Type B pancreatic cell (in vitro differentiated cells): ENCODE results near the gene HTR2A. TPM values are rescaled to one million over a fixed set of nuclear protein-coding genes. Genes with fewer than 3 reads are reported as not detected.

Experiments used
- DNase-seq: peaks from one replicate; pipeline ENCODE4 v3.0.0; 2021; ENCODE audit warnings: mixed read lengths; ENCODE audit not compliant: unreplicated experiment; ENCODE audit errors: extremely low spot score
- H3K27ac Mint-ChIP-seq: 2 replicates; pipeline ENCODE4 v1.8.0; 2021; ENCODE audit warnings: mild to moderate bottlenecking, mixed read lengths
- H3K27me3 Mint-ChIP-seq: 2 replicates; pipeline ENCODE4 v1.8.0; 2021; ENCODE audit warnings: mixed read lengths
- H3K36me3 Mint-ChIP-seq: 2 replicates; pipeline ENCODE4 v1.8.0; 2021; ENCODE audit warnings: mixed read lengths
- H3K4me1 Mint-ChIP-seq: one replicate; pipeline ENCODE4 v1.8.0; 2021; ENCODE audit warnings: mixed read lengths; ENCODE audit not compliant: unreplicated experiment
- H3K4me3 Mint-ChIP-seq: 2 replicates; pipeline ENCODE4 v1.8.0; 2021; ENCODE audit warnings: mild to moderate bottlenecking, mixed read lengths
- H3K9me3 Mint-ChIP-seq: 2 replicates; pipeline ENCODE4 v1.8.0; 2021; ENCODE audit warnings: mixed read lengths
- total RNA-seq: library from RNA; stranded (reverse); gene quantifications from 2 replicates; pipeline ENCODE4 v1.2.1, GENCODE V29; 2021; ENCODE audit warnings: low replicate concordance
- TF ChIP-seq, protein P1 (sequence below): fragments of 200-600 bp; sonication (generic); conservative IDR thresholded peaks from 2 replicates; pipeline ENCODE4 v1.5.0; 2021; ENCODE audit warnings: antibody characterized with exemption, mild to moderate bottlenecking

Gene HTR2A
- total RNA-seq, 1 donor from 2014 or later: 2.3 TPM

DNA sequence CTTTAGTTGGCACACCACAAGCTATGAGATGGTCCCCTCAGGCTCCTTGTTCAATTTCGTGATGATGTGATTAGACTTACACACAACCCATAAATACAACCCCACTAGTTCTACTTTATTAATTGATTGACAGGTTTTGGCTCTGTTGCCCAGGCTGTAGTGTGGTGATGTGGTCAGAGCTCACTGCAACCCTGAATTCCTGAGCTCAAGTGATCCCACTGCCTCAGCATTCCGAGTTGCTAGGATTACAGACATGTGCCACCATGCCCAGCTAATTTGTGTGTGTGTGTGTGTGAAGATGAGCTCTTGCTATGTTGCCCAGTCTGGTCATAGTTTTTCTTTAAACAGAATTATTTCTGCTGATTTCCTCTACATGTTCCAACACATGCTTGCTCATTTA lies 17.5 kb upstream of the HTR2A start:
- H3K27me3 Mint-ChIP-seq: no peaks in the 10 kb centered on the region
- H3K36me3 Mint-ChIP-seq: no peaks in the 10 kb centered on the region
- TF ChIP-seq, protein P1, sequence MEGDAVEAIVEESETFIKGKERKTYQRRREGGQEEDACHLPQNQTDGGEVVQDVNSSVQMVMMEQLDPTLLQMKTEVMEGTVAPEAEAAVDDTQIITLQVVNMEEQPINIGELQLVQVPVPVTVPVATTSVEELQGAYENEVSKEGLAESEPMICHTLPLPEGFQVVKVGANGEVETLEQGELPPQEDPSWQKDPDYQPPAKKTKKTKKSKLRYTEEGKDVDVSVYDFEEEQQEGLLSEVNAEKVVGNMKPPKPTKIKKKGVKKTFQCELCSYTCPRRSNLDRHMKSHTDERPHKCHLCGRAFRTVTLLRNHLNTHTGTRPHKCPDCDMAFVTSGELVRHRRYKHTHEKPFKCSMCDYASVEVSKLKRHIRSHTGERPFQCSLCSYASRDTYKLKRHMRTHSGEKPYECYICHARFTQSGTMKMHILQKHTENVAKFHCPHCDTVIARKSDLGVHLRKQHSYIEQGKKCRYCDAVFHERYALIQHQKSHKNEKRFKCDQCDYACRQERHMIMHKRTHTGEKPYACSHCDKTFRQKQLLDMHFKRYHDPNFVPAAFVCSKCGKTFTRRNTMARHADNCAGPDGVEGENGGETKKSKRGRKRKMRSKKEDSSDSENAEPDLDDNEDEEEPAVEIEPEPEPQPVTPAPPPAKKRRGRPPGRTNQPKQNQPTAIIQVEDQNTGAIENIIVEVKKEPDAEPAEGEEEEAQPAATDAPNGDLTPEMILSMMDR: no peak

DNA sequence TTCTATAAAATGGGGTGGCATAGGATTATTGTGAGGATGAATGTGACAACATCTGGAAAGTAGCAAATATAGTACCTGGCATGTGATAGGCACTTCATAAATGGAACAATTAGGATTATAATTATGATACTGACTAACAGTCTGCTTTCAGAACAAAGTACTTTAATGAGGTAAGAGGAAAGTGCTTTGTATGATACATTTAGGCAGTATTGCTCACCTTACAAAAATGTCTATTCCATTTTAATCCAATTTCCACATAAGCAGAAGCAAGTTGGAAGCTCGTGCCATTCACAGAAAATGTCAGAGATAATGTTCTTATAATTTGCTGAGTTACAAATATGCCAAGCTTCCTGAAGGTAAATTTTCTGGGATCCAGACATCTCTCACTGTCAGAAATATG lies 16.9 kb upstream of the HTR2A start:
- Mint-ChIP-seq H3K36me3 (no peaks in the 10 kb centered on the region), H3K4me1 (no peaks in the 10 kb centered on the region), H3K9me3 (no peaks in the 10 kb centered on the region), H3K4me3 (no peak overlapping the region), H3K27me3 (peaks cover 3% of the 10 kb centered on the region), H3K27ac (no peak overlapping the region)
- DNase-seq: no peak
- TF ChIP-seq, protein P1: no peak

More for the DNA sequence above, 17.5 kb upstream of the HTR2A start:
- H3K4me3 Mint-ChIP-seq: no peak overlapping the region
- no peak overlapping the region for H3K27ac Mint-ChIP-seq
- no peaks in the 10 kb centered on the region for H3K4me1 Mint-ChIP-seq
- DNase-seq: no peak
- no peaks in the 10 kb centered on the region for H3K9me3 Mint-ChIP-seq

DNA sequence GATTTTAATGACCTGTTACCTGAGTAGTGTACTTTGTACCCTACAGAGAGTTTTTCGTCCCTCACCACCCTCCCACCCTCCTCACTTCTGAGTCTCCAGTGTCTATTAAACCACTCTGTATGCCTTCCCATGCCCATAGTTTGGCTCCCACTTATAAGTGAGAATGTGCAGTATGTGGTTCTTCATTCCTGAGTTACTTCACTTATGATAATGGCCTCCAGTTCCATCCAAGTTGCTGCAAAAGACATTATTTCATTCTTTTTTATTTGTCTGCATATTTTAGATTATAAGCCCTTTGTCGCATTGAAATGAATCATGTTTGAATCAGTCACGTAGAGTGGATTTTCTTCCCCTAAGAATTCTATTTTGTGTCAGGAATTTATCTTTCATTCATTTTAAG lies 12.2 kb upstream of the HTR2A start:
- Mint-ChIP-seq H3K36me3 (no peaks in the 10 kb centered on the region), H3K4me3 (no peak overlapping the region), H3K27ac (no peak overlapping the region), H3K27me3 (peaks cover 7% of the 10 kb centered on the region), H3K9me3 (no peaks in the 10 kb centered on the region), H3K4me1 (no peaks in the 10 kb centered on the region)
- TF ChIP-seq, protein P1: no peak
- no peak for DNase-seq

DNA sequence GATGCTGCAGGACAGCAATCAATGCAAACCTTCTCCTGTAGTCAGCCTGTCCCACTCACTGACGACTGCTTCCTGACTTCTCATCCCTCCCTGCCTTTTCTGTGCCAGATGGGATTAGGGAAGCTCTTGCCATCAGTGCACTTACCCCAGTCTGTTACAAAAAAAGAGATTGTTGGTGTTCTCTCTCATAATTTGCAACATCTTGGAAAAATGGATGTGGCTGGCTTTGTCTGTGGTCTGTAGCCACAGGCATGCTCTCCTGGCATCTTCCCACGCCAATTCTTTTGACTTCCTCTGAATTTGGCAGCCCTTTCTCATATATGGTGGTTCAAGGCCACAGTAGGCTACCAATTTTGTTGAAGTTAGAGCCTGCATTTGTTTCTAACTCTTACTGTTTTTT lies 11.6 kb upstream of the HTR2A start:
- Mint-ChIP-seq H3K4me3 (no peak overlapping the region), H3K9me3 (no peaks in the 10 kb centered on the region), H3K27ac (no peak overlapping the region), H3K36me3 (no peaks in the 10 kb centered on the region), H3K27me3 (peaks cover 7% of the 10 kb centered on the region), H3K4me1 (no peaks in the 10 kb centered on the region)
- TF ChIP-seq, protein P1: no peak
- no peak for DNase-seq

DNA sequence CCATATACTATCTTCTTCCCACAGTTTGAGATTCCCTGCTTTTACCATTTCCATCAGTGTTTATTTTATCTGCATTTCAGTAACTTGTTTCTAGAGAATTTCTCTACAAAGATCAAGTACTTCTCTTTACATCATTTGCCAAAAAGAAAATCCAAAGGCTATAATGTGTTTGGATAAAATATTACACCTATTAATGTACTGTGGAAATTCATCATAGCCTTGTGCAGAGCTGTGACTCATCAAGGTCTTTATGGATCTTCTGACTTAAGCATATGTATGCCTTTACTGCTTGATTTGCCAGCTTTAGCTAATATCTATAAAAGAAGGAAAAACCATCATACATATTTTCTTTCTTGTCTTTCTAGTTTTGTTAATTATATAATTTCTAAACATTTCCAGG lies 9.6 kb upstream of the HTR2A start:
- no peaks in the 10 kb centered on the region for H3K4me1 Mint-ChIP-seq
- no peaks in the 10 kb centered on the region for H3K36me3 Mint-ChIP-seq
- peaks cover 10% of the 10 kb centered on the region for H3K27me3 Mint-ChIP-seq
- TF ChIP-seq, protein P1: no peak
- H3K9me3 Mint-ChIP-seq: no peaks in the 10 kb centered on the region
- no peak overlapping the region for H3K4me3 Mint-ChIP-seq
- DNase-seq: no peak
- no peak overlapping the region for H3K27ac Mint-ChIP-seq

DNA sequence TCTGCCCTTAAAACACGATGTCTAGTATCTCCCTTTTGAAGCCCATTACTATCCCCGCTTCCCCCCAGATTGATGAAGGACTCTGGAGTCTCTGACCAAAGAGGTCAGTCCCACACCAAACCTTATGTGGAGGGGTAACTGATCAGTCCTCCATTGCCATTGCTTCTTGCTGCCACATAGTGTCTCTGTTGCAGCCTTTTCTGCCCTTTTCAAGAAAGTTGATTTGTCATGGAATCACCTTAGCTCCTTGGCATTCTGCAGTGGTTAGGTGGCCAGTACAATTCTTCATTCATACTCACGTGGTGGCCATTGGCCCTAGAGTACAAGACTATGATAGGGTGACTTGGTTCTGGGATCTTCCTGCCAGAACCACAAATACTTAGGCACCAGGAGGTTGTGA lies 8.4 kb upstream of the HTR2A start:
- TF ChIP-seq, protein P1: no peak
- Mint-ChIP-seq H3K36me3 (no peaks in the 10 kb centered on the region), H3K4me3 (no peak overlapping the region), H3K27ac (no peak overlapping the region), H3K4me1 (peaks cover under 1% of the 10 kb centered on the region), H3K9me3 (no peaks in the 10 kb centered on the region), H3K27me3 (peaks cover 10% of the 10 kb centered on the region)
- no peak for DNase-seq
